Heart right ventricle (tissue), 16 donors: Measurements from ENCODE around the gene MAPK10. TPM values are rescaled to one million over a fixed set of nuclear protein-coding genes. Genes with fewer than 3 reads are reported as not detected.

ENCODE experiments used
- ATAC-seq, 8 donors: fragments of 200-7000 bp; cut with Tn5 transposase; one replicate each; pipeline ENCODE4 v1.9.1; 2020; ENCODE audit warnings: mild to moderate bottlenecking in 8 of 8, moderate library complexity in 8 of 8, moderate number of reproducible peaks in 1 of 8
- DNase-seq, 2 donors: peaks; one replicate each; pipeline ENCODE4 v3.0.0-alpha.2; 2020
- H3K27ac ChIP-seq, 10 donors: fragments of 200-600 bp; sonication (generic) in 2 of 10; one replicate each; pipeline versions ENCODE4 v1.5.0 to v1.8.0; 2020 to 2022; ENCODE audit warnings: mild to moderate bottlenecking in 3 of 10
- H3K27me3 ChIP-seq, 7 donors: fragments of 200-600 bp; one replicate each; pipeline ENCODE4 v1.8.0; 2021 to 2022; ENCODE audit warnings: mild to moderate bottlenecking in 2 of 7
- H3K36me3 ChIP-seq, 9 donors: fragments of 200-600 bp; sonication (generic) in 1 of 9; one replicate each; pipeline versions ENCODE4 v1.5.0 to v1.8.0; 2020 to 2022; ENCODE audit warnings: mild to moderate bottlenecking in 2 of 9
- H3K4me1 ChIP-seq, 9 donors: fragments of 200-600 bp; sonication (generic) in 1 of 9; one replicate each; pipeline versions ENCODE4 v1.5.0 to v1.8.0; 2020 to 2022; ENCODE audit warnings: mild to moderate bottlenecking in 4 of 9
- H3K4me3 ChIP-seq, 10 donors: fragments of 200-600 bp; sonication (generic) in 2 of 10; one replicate each; pipeline versions ENCODE4 v1.5.0 to v1.8.0; 2020 to 2022; ENCODE audit warnings: mild to moderate bottlenecking in 7 of 10, moderate library complexity in 2 of 10
- H3K9me3 ChIP-seq, 11 donors: fragments of 200-600 bp in 10 of 11; sonication (generic) in 2 of 11; one replicate each; pipeline versions ENCODE4 v1.5.0 to v1.8.0; 2013 to 2022; ENCODE audit warnings: mild to moderate bottlenecking in 2 of 11, control low read depth in 1 of 11, moderate library complexity in 1 of 11
- WGBS, 2 donors: extraction: QIAGEN DNeasy Blood & Tissue Kit; methylation state at CpG; one replicate each; pipeline ENCODE4 v1.1.7; 2013; ENCODE audit warnings: inconsistent platforms in 1 of 2; 5-methylcytosine and 5-hydroxymethylcytosine counted together
- intact Hi-C, 10 donors: fragments of 100-400 bp; cut with DNase I; formaldehyde crosslinking; loops; one replicate each; pipeline versions ENCODE4 v1.11.1 to v1.14.2; 2022
- polyA plus RNA-seq, 2 donors: library from polyadenylated mRNA; stranded (reverse); fragments of 200-250 nt; gene quantifications; one replicate each; pipeline ENCODE4 v1.2.3, GENCODE V29; 2013
- total RNA-seq, 10 donors: library from RNA; stranded (reverse); fragmentation: NEBNext Ultra II Directional in 3 of 10; extraction: Animal tissue kit (Norgen Biotek cat#: 25700) in 3 of 10; gene quantifications; one replicate each; pipeline versions ENCODE4 v1.2.1 to v1.2.4, GENCODE V29; 2021 to 2023
- TF ChIP-seq, protein P1 (sequence below), 9 donors: fragments of 200-600 bp; sonication (generic) in 2 of 9; IDR thresholded peaks; one replicate each; pipeline versions ENCODE4 v1.5.0 to v1.8.0; 2021 to 2022; ENCODE audit warnings: antibody characterized with exemption in 9 of 9, mild to moderate bottlenecking in 5 of 9, moderate library complexity in 1 of 9
- donor health status: Arrhythmogenic right ventricular cardiomyopathy.
- donor health status: ischemic (EF 13 %, LVEDD 7.1; RV severe dilation, severe dysfunction).
- donor health status: healthy with polysubstance abuse.
- donor health status: DM: no; HTN: yes; CAD: no.
- donor health status: DM: no; HTN: no; CAD: no.
- donor health status: ischemic (EF 25% LVEDD 6.9; RV normal size, moderate dysfunction).
- donor health status: ischemic (EF 25% LVEDD 5.7; RV mildly dilated, moderate dysfunction).
- donor health status: healthy.
- donor health status: DM: yes; HTN: yes; CAD: no.
- donor health status: Ischemic cardiomyopathy.
- donor health status: ischemic (EF 35%, LVEDD 5.7; RV mildly dilated, moderate dysfunction).
- donor health status: nonischemic (EF 11% LVEDD 7.7; RV severe dilation, severe dysfunction).
- donor health status: DM: yes; HTN: yes; CAD: no.
- donor health status: PGD.
- donor health status: ischemic (EF 29% LVEDD 5.4; RV normal size, mild dysfunction).
- donor health status: nonischemic (EF 23%, LVEDD 6.1; RV moderate dilation, normal function).

MAPK10 gene
- total and polyA plus RNA-seq, 12 donors: 0.94 to 5.9 (median 2.6) TPM

DNA sequence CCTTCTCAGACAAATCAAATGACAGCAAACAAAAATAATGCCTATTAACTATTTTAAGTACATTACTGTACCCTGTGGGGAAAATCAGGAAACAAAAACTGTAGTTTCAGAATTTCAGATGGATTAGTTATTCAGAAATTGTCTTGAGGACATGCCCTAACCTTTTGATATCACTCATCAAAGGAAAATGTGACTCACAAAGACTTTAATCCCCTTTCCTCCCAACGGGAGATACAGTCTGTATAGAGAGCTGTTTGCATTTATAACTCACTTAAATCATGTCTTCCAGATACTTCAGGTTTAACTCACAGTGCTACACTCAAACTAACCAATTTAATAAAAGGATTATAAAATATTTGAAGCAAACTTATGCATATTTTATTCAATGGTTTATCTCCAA lies 304.0 kb downstream of the MAPK10 start:
- Histone ChIP-seq H3K27ac (no peak overlapping the region), H3K4me1 (no peaks in the 10 kb centered on the region), H3K9me3 (no peaks in the 10 kb centered on the region), H3K4me3 (no peak overlapping the region), H3K27me3 (no peaks in the 10 kb centered on the region), H3K36me3 (no peaks in the 10 kb centered on the region)
- ATAC-seq (no peak), DNase-seq (no peak)
- 33 to 45% methylated on average over 1 of the region's 1 CpG for WGBS, 2 donors
- intact Hi-C loops: no loop called here
- TF ChIP-seq, protein P1, sequence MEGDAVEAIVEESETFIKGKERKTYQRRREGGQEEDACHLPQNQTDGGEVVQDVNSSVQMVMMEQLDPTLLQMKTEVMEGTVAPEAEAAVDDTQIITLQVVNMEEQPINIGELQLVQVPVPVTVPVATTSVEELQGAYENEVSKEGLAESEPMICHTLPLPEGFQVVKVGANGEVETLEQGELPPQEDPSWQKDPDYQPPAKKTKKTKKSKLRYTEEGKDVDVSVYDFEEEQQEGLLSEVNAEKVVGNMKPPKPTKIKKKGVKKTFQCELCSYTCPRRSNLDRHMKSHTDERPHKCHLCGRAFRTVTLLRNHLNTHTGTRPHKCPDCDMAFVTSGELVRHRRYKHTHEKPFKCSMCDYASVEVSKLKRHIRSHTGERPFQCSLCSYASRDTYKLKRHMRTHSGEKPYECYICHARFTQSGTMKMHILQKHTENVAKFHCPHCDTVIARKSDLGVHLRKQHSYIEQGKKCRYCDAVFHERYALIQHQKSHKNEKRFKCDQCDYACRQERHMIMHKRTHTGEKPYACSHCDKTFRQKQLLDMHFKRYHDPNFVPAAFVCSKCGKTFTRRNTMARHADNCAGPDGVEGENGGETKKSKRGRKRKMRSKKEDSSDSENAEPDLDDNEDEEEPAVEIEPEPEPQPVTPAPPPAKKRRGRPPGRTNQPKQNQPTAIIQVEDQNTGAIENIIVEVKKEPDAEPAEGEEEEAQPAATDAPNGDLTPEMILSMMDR (IDR thresholded peaks at IDR 0.05): no peak

GRCh38 chr4:86054286-86055032 lies 305.4 kb downstream of the MAPK10 start:
- H3K27me3 ChIP-seq: no peaks in the 10 kb centered on the region
- H3K27ac ChIP-seq: no peak overlapping the region
- H3K36me3 ChIP-seq: no peaks in the 10 kb centered on the region
- no peak for ATAC-seq
- H3K4me1 ChIP-seq: no peaks in the 10 kb centered on the region
- H3K9me3 ChIP-seq: no peaks in the 10 kb centered on the region
- DNase-seq: no peak
- TF ChIP-seq, protein P1 (IDR thresholded peaks at IDR 0.05): no peak
- 82 to 84% methylated on average over 6 of the region's 6 CpGs for WGBS, 2 donors
- no peak overlapping the region for H3K4me3 ChIP-seq
- intact Hi-C loops: no loop called here

GRCh38 chr4:86050496-86050895 lies 309.4 kb downstream of the MAPK10 start:
- intact Hi-C loops: no loop called here
- DNase-seq: no peak
- TF ChIP-seq, protein P1 (IDR thresholded peaks at IDR 0.05): no peak
- 100% methylated on average over 1 of the region's 1 CpG for WGBS, 2 donors
- Histone ChIP-seq H3K27me3 (no peaks in the 10 kb centered on the region), H3K36me3 (no peaks in the 10 kb centered on the region), H3K4me3 (no peak overlapping the region), H3K9me3 (no peaks in the 10 kb centered on the region), H3K27ac (no peak overlapping the region), H3K4me1 (no peaks in the 10 kb centered on the region)
- ATAC-seq: no peak

DNA sequence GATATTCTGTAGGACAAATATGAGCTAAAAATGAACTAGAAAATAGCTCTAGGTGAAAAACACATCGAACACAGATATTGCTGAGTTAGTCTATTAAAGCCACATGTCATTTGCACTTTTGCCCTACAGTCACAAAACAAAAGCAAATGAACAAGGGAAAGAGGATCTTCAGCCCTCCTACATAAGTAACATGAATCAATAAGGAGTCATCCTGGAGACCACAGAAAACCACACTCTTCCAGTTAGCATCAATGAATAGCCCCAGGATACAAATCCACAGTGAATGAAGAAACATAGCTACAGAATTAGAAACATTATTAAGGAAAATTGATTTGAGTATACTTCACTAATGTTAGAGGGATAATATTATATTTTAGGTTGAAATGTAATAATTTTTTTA lies 311.4 kb downstream of the MAPK10 start:
- no peaks in the 10 kb centered on the region for H3K9me3 ChIP-seq
- no peak overlapping the region for H3K4me3 ChIP-seq
- no peak for ATAC-seq
- H3K27me3 ChIP-seq: no peaks in the 10 kb centered on the region
- TF ChIP-seq, protein P1 (IDR thresholded peaks at IDR 0.05): no peak
- no peaks in the 10 kb centered on the region for H3K36me3 ChIP-seq
- no peak overlapping the region for H3K27ac ChIP-seq
- intact Hi-C loops: loop anchor here in 9 of 10 donors (5.0 to 10.0 kb wide), 9 partner anchors 74 to 974 kb away; no protein-coding TSS in a partner anchor
- peaks cover 0 to 7% (median 0%) of the 10 kb centered on the region in 9 donors for H3K4me1 ChIP-seq
- DNase-seq: no peak
- WGBS, 2 donors: 81 to 89% methylated on average over 1 of the region's 1 CpG
